Naive thymus-derived CD4-positive, alpha-beta T cell (primary cell): ENCODE results near the gene CEACAM7. TPM values are rescaled to one million over a fixed set of nuclear protein-coding genes. Genes with fewer than 3 reads are reported as not detected.

Experiments used
- ATAC-seq: fragments of 150-1000 bp; cut with Tn5 transposase; 2 replicates; pipeline ENCODE4 v1.10.0; 2021; ENCODE audit warnings: mild to moderate bottlenecking, moderate library complexity
- CTCF ChIA-PET: fragments of 350-600 bp; sonication (Branson Sonifier 250); formaldehyde crosslinking; loops from one replicate; lab custom pipeline; 2021; ENCODE audit warnings: antibody characterized with exemption; lab: Charles Lee
- POLR2A ChIA-PET: fragments of 350-600 bp; sonication (Branson Sonifier 250); formaldehyde crosslinking; loops from one replicate; lab custom pipeline; 2021; ENCODE audit warnings: antibody characterized with exemption, inconsistent platforms; lab: Charles Lee
- DNase-seq, 9 donors: peaks; one replicate each; pipeline versions ENCODE4 v3.0.0 to v3.0.0-alpha.2; 2020 to 2022; ENCODE audit warnings: mixed read lengths in 1 of 9
- H3K27ac ChIP-seq: one replicate; pipeline ENCODE4 v1.7.0; 2013; ENCODE audit warnings: mild to moderate bottlenecking, low read depth, low read length, moderate library complexity
- H3K27me3 ChIP-seq, 2 donors: one replicate each; pipeline ENCODE4 v1.7.0; 2013; ENCODE audit warnings: low read length in 2 of 2, mild to moderate bottlenecking in 2 of 2, moderate library complexity in 2 of 2; ENCODE audit not compliant: control insufficient read depth in 2 of 2, insufficient read depth in 2 of 2
- H3K36me3 ChIP-seq, 3 experiments: 1 replicate in 2 of 3; 2 replicates in 1 of 3; pipeline ENCODE4 v1.7.0; 2013; ENCODE audit warnings: low read length in 3 of 3, mild to moderate bottlenecking in 3 of 3, moderate library complexity in 1 of 3; ENCODE audit not compliant: insufficient read depth in 3 of 3, control insufficient read depth in 2 of 3
- H3K4me1 ChIP-seq, 2 donors: one replicate each; pipeline ENCODE4 v1.7.0; 2013; ENCODE audit warnings: low read length in 2 of 2, mild to moderate bottlenecking in 2 of 2, moderate library complexity in 1 of 2; ENCODE audit not compliant: control insufficient read depth in 2 of 2, insufficient read depth in 2 of 2
- H3K4me3 ChIP-seq: 2 replicates; pipeline ENCODE4 v1.7.0; 2013; ENCODE audit warnings: mild to moderate bottlenecking, low read length
- H3K9me3 ChIP-seq, 3 experiments: 1 replicate in 2 of 3; 2 replicates in 1 of 3; pipeline ENCODE4 v1.7.0; 2013; ENCODE audit warnings: low read length in 3 of 3; ENCODE audit not compliant: control insufficient read depth in 2 of 3
- H3K27ac Mint-ChIP-seq, 9 donors: one replicate each; pipeline ENCODE4 v1.8.0; 2020 to 2022; ENCODE audit warnings: mixed read lengths in 9 of 9, mild to moderate bottlenecking in 8 of 9, moderate library complexity in 5 of 9, inconsistent platforms in 2 of 9
- H3K27me3 Mint-ChIP-seq, 5 donors: one replicate each; pipeline ENCODE4 v1.8.0; 2021 to 2022; ENCODE audit warnings: mixed read lengths in 5 of 5, mild to moderate bottlenecking in 1 of 5
- H3K36me3 Mint-ChIP-seq, 5 donors: one replicate each; pipeline ENCODE4 v1.8.0; 2020 to 2022; ENCODE audit warnings: mixed read lengths in 5 of 5, mild to moderate bottlenecking in 3 of 5, inconsistent platforms in 1 of 5
- H3K4me1 Mint-ChIP-seq, 7 donors: one replicate each; pipeline ENCODE4 v1.8.0; 2020 to 2022; ENCODE audit warnings: mixed read lengths in 7 of 7, mild to moderate bottlenecking in 3 of 7, inconsistent platforms in 1 of 7
- H3K4me3 Mint-ChIP-seq, 10 donors: one replicate each; pipeline ENCODE4 v1.8.0; 2020 to 2022; ENCODE audit warnings: mild to moderate bottlenecking in 10 of 10, mixed read lengths in 10 of 10, moderate library complexity in 6 of 10, inconsistent platforms in 2 of 10
- H3K9me3 Mint-ChIP-seq, 11 donors: one replicate each; pipeline ENCODE4 v1.8.0; 2020 to 2022; ENCODE audit warnings: mixed read lengths in 11 of 11, mild to moderate bottlenecking in 4 of 11, inconsistent platforms in 1 of 11, moderate library complexity in 1 of 11
- intact Hi-C, 2 donors: fragments of 100-400 bp; cut with micrococcal nuclease; formaldehyde crosslinking; loops; one replicate each; pipeline ENCODE4 v1.15.1; 2023
- polyA plus RNA-seq, 2 donors: library from polyadenylated mRNA; unstranded; fragments of 300-500 nt; fragmentation: Illumina TruSeq; gene quantifications; one replicate each; pipeline ENCODE4 v1.2.3, GENCODE V29; 2021
- total RNA-seq, 6 experiments: library from RNA in 5 of 6; stranded (reverse) in 5 of 6; gene quantifications; 1 replicate in 5 of 6; 2 replicates in 1 of 6; pipeline ENCODE4 v1.2.3 and lab custom pipeline; 2021 to 2026

CEACAM7 gene
- total and polyA plus RNA-seq, 7 experiments from 2014 or later = not detected

DNA sequence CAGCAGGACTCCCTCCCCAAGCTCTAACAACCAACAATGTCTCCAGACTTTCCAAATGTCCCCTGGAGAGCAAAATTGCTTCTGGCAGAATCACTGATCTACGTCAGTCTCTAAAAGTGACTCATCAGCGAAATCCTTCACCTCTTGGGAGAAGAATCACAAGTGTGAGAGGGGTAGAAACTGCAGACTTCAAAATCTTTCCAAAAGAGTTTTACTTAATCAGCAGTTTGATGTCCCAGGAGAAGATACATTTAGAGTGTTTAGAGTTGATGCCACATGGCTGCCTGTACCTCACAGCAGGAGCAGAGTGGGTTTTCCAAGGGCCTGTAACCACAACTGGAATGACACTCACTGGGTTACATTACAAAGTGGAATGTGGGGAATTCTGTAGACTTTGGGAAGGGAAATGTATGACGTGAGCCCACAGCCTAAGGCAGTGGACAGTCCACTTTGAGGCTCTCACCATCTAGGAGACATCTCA, 14.1 kb upstream of the CEACAM7 start:
- ChIA-PET POLR2A (no interaction called here), CTCF (interaction anchor here (1.4 to 1.5 kb wide), 2 partner anchors 8 to 11 kb away, joined by 3 read pairs; no protein-coding TSS in a partner anchor)
- DNase-seq (no peak), ATAC-seq (no peak)
- H3K36me3 ChIP-seq = no peaks in the 10 kb centered on the region
- peak overlapping the region in 1 of 9 donors; percentile 54 for H3K27ac Mint-ChIP-seq
- no peaks in the 10 kb centered on the region for H3K9me3 ChIP-seq
- peaks cover 16 to 37% (median 30%) of the 10 kb centered on the region in 5 donors for H3K27me3 Mint-ChIP-seq
- intact Hi-C loops = no loop called here
- H3K27me3 ChIP-seq = no peaks in the 10 kb centered on the region
- H3K9me3 Mint-ChIP-seq = peaks cover 0 to 2% (median 0%) of the 10 kb centered on the region in 11 donors
- no peaks in the 10 kb centered on the region for H3K36me3 Mint-ChIP-seq
- H3K4me1 ChIP-seq = no peaks in the 10 kb centered on the region
- H3K4me1 Mint-ChIP-seq = peaks cover 0 to 12% (median 5%) of the 10 kb centered on the region in 7 donors
- H3K4me3 ChIP-seq = no peak overlapping the region
- no peak overlapping the region for H3K4me3 Mint-ChIP-seq
- H3K27ac ChIP-seq = no peak overlapping the region

GRCh38 chr19:41701401-41702075, 13.5 kb upstream of the CEACAM7 start:
- no peaks in the 10 kb centered on the region for H3K36me3 ChIP-seq
- intact Hi-C loops = no loop called here
- POLR2A ChIA-PET = no interaction called here
- ATAC-seq (no peak), DNase-seq (peak in 2 of 9 donors; percentile 2 to 13)
- H3K27me3 ChIP-seq = no peaks in the 10 kb centered on the region
- Mint-ChIP-seq H3K27me3 (peaks cover 11 to 38% (median 27%) of the 10 kb centered on the region in 5 donors), H3K4me1 (peaks cover 0 to 5% (median 0%) of the 10 kb centered on the region in 7 donors), H3K36me3 (no peaks in the 10 kb centered on the region), H3K4me3 (no peak overlapping the region), H3K9me3 (peaks cover 0 to 2% (median 0%) of the 10 kb centered on the region in 11 donors), H3K27ac (peak overlapping the region in 1 of 9 donors; percentile 54)
- CTCF ChIA-PET = interaction anchor here (1.4 to 1.5 kb wide), 2 partner anchors 9 to 10 kb away, joined by 3 read pairs; no protein-coding TSS in a partner anchor
- no peaks in the 10 kb centered on the region for H3K4me1 ChIP-seq
- no peak overlapping the region for H3K27ac ChIP-seq
- no peaks in the 10 kb centered on the region for H3K9me3 ChIP-seq
- no peak overlapping the region for H3K4me3 ChIP-seq

- Histone ChIP-seq H3K4me3 (no peak overlapping the region), H3K36me3 (no peaks in the 10 kb centered on the region), H3K4me1 (no peaks in the 10 kb centered on the region), H3K9me3 (no peaks in the 10 kb centered on the region), H3K27me3 (no peaks in the 10 kb centered on the region), H3K27ac (no peak overlapping the region)
- Mint-ChIP-seq H3K4me1 (peaks cover 0 to 1% (median 0%) of the 10 kb centered on the region in 7 donors), H3K36me3 (no peaks in the 10 kb centered on the region), H3K27ac (no peak overlapping the region), H3K27me3 (peaks cover 5 to 37% (median 31%) of the 10 kb centered on the region in 5 donors), H3K4me3 (no peak overlapping the region), H3K9me3 (peaks cover 0 to 2% (median 0%) of the 10 kb centered on the region in 11 donors)
- intact Hi-C loops = no loop called here
- POLR2A ChIA-PET = interaction anchor here (0.5 kb wide), 1 partner anchor 64 kb away, joined by 3 read pairs; no protein-coding TSS in a partner anchor
- CTCF ChIA-PET = interaction anchor here (1.4 to 1.5 kb wide), 2 partner anchors 9 to 10 kb away, joined by 3 read pairs; no protein-coding TSS in a partner anchor
- ATAC-seq (no peak), DNase-seq (peak in 1 of 9 donors; percentile 17)
Observed at GRCh38 chr19:41700381-41701195, 12.5 kb upstream of the CEACAM7 start.

DNA sequence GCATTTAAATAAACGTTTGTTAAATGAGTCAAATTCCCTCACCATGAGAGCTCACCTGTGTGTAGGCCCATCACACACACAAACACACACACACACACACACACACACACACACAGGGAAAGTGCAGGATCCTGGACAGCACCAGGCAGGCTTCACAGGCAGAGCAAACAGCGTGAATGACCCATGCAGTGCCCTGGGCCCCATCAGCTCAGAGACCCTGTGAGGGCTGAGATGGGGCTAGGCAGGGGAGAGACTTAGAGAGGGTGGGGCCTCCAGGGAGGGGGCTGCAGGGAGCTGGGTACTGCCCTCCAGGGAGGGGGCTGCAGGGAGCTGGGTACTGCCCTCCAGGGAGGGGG, 11.9 kb upstream of the CEACAM7 start:
- no peaks in the 10 kb centered on the region for H3K4me1 ChIP-seq
- no peak overlapping the region for H3K4me3 ChIP-seq
- H3K27me3 Mint-ChIP-seq = peaks cover 5 to 33% (median 25%) of the 10 kb centered on the region in 5 donors
- H3K36me3 Mint-ChIP-seq = no peaks in the 10 kb centered on the region
- POLR2A ChIA-PET = no interaction called here
- no peaks in the 10 kb centered on the region for H3K27me3 ChIP-seq
- no peak overlapping the region for H3K4me3 Mint-ChIP-seq
- H3K9me3 Mint-ChIP-seq = peaks cover 0 to 2% (median 0%) of the 10 kb centered on the region in 11 donors
- CTCF ChIA-PET = no interaction called here
- intact Hi-C loops = no loop called here
- H3K9me3 ChIP-seq = no peaks in the 10 kb centered on the region
- ATAC-seq (no peak), DNase-seq (no peak)
- H3K4me1 Mint-ChIP-seq = peaks cover 0 to 1% (median 0%) of the 10 kb centered on the region in 7 donors
- H3K36me3 ChIP-seq = no peaks in the 10 kb centered on the region
- no peak overlapping the region for H3K27ac Mint-ChIP-seq
- H3K27ac ChIP-seq = no peak overlapping the region

DNA sequence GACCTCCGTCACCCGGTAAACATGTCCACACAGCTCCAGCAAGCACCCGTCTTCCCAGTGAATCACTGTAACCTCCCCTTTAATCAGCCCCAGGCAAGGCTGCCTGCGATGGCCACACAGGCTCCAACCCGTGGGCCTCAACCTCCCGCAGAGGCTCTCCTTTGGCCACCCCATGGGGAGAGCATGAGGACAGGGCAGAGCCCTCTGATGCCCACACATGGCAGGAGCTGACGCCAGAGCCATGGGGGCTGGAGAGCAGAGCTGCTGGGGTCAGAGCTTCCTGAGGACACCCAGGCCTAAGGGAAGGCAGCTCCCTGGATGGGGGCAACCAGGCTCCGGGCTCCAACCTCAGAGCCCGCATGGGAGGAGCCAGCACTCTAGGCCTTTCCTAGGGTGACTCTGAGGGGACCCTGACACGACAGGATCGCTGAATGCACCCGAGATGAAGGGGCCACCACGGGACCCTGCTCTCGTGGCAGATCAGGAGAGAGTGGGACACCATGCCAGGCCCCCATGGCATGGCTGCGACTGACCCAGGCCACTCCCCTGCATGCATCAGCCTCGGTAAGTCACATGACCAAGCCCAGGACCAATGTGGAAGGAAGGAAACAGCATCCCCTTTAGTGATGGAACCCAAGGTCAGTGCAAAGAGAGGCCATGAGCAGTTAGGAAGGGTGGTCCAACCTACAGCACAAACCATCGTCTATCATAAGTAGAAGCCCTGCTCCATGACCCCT, 11.3 kb upstream of the CEACAM7 start:
- no peaks in the 10 kb centered on the region for H3K9me3 Mint-ChIP-seq
- Histone ChIP-seq H3K4me3 (no peak overlapping the region), H3K9me3 (no peaks in the 10 kb centered on the region), H3K4me1 (no peaks in the 10 kb centered on the region), H3K36me3 (no peaks in the 10 kb centered on the region), H3K27me3 (no peaks in the 10 kb centered on the region), H3K27ac (no peak overlapping the region)
- peaks cover 0 to 30% (median 21%) of the 10 kb centered on the region in 5 donors for H3K27me3 Mint-ChIP-seq
- ChIA-PET CTCF (interaction anchor here (0.8 kb wide), 2 partner anchors 20 to 56 kb away, joined by 3 to 6 read pairs; no protein-coding TSS in a partner anchor), POLR2A (no interaction called here)
- DNase-seq (peak in 2 of 9 donors; percentile 1 to 13), ATAC-seq (no peak)
- no peak overlapping the region for H3K4me3 Mint-ChIP-seq
- H3K4me1 Mint-ChIP-seq = peaks cover 0 to 1% (median 0%) of the 10 kb centered on the region in 7 donors
- H3K36me3 Mint-ChIP-seq = no peaks in the 10 kb centered on the region
- intact Hi-C loops = no loop called here
- no peak overlapping the region for H3K27ac Mint-ChIP-seq

GRCh38 chr19:41698746-41699230, 10.7 kb upstream of the CEACAM7 start:
- H3K27ac Mint-ChIP-seq = no peak overlapping the region
- ATAC-seq (no peak), DNase-seq (no peak)
- Histone ChIP-seq H3K9me3 (no peaks in the 10 kb centered on the region), H3K4me3 (no peak overlapping the region), H3K27ac (no peak overlapping the region), H3K4me1 (no peaks in the 10 kb centered on the region), H3K36me3 (no peaks in the 10 kb centered on the region), H3K27me3 (no peaks in the 10 kb centered on the region)
- intact Hi-C loops = no loop called here
- H3K4me3 Mint-ChIP-seq = no peak overlapping the region
- H3K9me3 Mint-ChIP-seq = no peaks in the 10 kb centered on the region
- H3K4me1 Mint-ChIP-seq = peaks cover 0 to 1% (median 0%) of the 10 kb centered on the region in 7 donors
- ChIA-PET POLR2A (no interaction called here), CTCF (interaction anchor here (0.8 kb wide), 2 partner anchors 21 to 56 kb away, joined by 3 to 6 read pairs; no protein-coding TSS in a partner anchor)
- H3K27me3 Mint-ChIP-seq = peaks cover 0 to 34% (median 21%) of the 10 kb centered on the region in 5 donors
- no peaks in the 10 kb centered on the region for H3K36me3 Mint-ChIP-seq
